A172 (cell line): Measurements from ENCODE around the gene CFAP52. TPM values are rescaled to one million over a fixed set of nuclear protein-coding genes. Genes with fewer than 3 reads are reported as not detected.
"Not testable (repeated sequence)": the region's sequence is repeated elsewhere in the genome, so short reads cannot be mapped to it uniquely, and the experiment has no call there.

ENCODE experiments used
- DNase-seq: peaks from one replicate; pipeline ENCODE4 v3.0.0-alpha.2; 2015; ENCODE audit warnings: low spot score
- total RNA-seq: library from RNA; depleted of rRNA; stranded (reverse); fragments of >200 nt; shearing (Covaris generic); gene quantifications from 2 replicates; pipeline ENCODE4 v1.2.3, GENCODE V29; 2014

The CFAP52 gene
- total RNA-seq, 1 experiment from 2014 or later = 3.4 TPM

DNA sequence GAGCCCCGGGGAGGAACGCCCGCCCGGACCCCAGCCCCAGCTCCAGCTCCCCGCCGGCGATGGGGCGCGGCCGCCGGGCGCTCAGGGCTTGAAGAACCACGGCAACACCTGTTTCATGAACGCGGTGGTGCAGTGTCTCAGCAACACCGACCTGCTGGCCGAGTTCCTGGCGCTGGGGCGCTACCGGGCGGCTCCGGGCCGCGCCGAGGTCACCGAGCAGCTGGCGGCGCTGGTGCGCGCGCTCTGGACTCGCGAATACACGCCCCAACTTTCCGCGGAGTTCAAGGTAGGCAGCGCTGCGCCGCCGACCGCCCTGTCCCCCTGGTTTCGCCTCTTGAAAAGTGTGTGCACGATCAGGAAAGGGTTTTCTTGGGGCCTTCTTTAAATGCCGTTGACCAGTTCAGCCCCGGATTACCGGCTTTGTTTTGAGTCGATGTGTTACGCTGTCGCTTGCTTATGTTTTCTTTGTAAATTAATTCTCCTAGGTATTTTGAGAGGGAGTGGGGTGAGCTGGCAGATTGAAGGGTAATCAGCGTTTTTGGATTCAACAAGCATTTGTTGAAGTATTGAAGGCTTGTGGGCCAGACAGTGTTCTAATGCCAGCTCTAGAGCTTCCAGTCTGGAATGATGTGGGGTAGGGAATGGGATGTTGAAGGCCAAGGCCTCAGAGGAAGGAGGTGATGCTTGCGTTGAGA is 69.6 kb downstream of the CFAP52 start:
- no peak for DNase-seq

DNA sequence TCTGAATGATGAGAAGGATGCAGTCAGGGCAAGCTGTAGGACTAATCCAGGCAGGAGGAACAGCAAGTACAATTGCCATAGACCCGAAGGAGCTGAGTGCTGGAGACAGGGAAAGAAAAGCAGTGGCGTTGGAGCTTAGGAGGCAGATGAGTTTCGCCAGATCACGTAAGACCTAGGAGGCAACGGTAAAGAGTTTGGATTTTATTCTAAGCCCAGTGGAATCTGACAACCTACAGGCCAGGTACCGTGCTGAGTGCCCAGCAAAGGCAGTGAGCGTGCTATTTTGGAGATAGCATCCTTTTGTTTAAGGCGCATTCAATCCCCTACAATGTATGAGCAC is 70.1 kb downstream of the CFAP52 start:
- DNase-seq = no peak

DNA sequence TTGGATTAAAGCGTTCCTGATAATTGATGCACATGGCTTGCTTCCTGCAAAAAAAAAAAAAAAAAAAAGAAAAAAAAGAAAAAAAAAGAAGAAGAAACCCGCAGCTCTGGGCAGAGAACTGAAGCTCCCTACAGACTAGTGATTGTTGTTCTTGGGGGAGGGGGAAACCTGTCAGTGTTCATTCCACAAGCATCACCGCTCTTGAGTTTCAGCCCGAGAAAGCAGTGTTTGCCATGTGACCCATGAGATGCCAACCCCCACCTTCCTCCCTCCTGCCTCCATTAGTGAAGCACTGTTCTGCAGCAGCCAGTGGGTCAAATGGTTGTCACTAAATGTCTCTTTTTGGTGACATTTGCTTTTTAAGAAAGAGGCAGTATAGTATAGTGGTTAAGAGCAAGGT is 70.6 kb downstream of the CFAP52 start:
- DNase-seq = no peak

DNA sequence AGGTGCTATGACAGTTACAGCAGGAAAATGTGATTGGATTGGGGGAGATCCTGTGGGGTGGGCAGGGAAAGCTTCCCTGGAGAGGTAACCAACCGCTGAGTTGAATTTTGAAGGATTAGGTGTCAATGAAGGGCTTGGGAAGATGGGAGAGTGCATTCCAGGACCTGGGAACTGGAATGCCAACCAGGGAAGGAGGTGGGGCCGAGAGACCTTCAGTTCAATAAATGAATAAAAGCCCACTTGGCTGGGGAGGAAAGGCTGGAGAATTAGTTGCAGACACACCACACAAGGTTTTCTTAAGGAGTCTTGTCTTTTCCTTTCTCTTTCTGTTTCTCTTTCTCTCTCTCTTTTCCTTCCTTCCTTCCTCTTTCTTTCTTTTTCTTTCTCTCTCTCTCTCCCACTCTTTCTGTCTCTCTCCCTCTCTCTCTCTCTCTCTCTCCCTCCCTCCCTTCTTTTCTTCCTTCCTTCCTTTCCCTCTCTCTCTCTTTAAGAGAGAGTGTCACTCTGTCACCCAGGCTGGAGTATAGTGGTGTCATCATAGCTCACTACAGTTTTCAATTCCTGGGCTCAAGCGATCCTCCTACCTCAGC is 72.2 kb downstream of the CFAP52 start:
- no peak for DNase-seq

DNA sequence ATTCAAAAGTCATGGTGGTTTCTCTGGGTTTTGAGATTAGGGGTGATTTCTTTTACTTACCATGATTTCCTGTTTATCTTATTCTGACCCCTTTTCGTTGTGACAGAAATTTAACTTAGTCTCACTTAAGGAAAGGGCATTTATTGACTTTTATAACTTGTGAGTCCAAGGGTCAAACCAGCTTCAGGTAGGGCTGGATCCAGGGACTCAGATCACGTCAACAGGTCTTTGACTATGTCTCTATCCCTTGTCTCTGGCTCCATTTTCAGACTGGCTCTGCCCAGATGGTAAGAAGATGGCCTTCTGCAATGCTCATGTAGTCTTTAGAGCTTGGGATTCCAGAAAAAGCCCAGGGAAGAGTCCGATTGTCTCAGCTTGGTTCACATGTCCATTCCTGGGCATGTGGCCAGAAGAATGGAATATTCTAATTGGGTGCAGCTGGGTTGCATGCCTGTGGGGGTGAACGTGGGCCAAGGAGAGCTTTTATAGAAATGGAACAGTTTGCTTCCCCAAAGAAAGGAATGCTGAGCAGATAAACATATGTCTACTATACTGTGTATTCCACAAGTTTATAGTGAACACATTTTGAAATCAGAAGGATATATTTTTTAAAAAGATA is 82.3 kb downstream of the CFAP52 start:
- peak; percentile 14 for DNase-seq

DNA sequence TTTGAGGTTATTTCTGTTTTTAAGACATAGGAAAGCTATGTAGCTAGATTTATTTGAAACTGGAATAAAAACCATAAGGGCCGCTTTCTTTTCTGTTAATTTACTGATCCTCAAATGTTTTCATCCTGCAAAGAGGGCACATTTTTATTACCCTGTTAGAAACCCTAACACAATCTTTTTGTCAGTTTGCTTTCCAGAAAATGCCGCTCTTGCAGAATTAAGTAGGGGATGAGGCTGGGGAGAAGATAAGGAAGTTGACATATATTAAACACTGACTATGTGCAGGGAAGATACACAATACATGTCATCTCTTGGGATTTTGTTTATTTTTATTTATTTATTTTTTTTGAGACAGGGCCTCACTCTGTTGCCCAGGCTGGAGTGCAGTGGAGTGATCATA is 84.6 kb downstream of the CFAP52 start:
- no peak for DNase-seq

DNA sequence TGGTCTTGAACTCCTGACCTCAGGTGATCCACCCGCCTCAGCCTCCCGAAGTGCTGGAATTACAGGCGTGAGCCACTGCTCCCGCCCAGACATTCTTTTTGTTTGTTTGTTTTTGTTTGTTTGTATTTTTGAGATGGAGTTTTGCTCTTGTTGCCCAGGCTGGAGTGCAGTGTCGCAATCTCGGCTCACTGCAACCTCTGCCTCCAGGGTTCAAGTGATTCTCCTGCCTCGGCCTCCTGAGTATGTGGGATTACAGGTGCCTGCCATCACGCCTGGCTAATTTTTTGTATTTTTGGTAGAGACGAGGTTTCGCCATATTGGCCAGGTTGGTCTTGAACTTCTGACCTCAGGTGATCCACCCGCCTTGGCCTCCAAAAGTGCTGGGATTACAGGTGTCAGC is 87.1 kb downstream of the CFAP52 start:
- not testable (repeated sequence) for DNase-seq

DNA sequence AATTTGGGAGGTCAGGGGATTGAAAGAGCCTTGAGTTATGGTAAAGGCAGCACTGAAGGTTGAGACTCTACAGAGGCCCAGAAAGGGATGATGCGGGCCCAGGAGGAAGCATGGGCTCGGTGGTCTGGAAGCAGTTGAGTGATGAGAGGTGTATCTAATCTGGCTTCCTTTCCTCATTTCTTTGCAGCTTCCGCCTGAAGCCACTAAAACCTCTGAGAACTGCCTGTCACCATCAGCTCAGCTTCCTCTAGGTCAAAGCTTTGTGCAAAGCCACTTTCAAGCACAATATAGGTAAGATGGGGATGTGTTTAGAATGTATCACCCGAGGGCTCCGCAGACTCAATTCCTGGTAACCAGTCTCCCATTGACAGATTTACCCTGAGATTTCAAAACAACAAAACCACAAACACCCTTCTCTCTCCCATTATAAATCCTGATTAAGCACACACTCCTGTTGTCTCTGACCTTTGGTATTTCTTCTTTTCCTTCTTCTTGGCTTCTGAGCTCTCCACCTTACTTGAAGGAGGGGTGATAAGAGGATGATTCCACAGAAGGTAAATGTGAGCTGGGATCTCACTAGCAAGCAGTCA is 90.1 kb downstream of the CFAP52 start:
- DNase-seq = no peak

DNA sequence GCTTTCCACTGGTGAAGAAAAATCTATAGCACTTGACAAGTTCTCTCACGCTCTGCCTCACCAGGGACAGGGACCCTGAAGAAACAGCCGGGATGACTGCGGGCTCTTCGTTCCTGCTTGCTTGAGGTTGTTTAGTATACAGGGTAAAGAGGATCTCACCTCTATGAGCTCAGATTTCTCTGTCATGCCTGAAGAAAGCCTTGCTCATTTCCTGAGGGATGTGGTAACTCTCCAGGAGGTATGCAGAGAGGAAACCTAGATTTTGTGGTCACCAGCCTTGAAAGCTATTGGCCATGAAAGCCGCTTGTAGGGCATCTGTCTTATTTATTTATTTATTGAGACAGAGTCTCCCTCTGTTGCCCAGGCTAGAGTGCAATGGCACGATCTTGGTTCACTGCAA is 92.1 kb downstream of the CFAP52 start:
- peak; percentile 93 for DNase-seq

DNA sequence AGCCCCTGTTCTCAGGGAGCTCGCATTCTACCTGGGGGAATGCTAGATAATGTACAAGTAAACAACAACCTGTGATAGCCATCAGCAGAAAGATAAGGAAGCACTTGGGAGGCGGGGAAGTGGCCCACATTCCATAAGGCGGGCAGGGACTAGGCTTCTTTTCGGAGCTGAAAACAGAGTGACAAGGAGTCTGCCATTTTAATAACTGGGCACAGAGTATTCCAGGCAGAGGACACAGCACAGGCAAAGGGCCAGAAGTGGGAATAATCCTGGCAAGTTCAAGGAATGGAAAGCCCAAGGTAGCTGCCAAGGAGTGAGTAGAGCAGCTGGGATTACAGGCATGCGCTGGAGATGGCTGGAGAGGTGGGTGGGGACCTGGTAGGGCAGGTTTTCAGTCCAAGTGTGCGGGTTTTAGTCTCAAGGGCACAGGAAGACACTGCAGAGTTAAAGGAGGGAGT is 93.1 kb downstream of the CFAP52 start:
- DNase-seq = no peak

DNA sequence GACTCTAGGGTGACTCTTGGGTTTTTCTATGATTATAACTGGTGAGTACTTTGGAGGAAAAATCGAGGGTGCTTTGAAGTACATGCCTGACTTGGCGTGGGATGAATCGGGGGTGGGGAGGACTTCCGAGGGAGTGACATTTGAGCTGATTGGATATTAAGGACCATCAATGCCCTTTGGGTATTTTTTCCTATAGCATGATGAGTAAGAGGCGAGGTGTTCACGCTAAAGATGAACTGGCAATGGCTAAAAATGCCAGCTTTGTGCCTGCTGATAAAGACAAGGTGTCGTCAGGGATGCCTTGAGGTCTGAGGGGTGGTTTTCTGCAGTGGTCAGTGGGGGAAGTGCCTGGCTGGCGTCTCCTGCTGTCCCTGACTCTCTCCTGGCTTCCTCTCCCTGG is 94.2 kb downstream of the CFAP52 start:
- DNase-seq = no peak

DNA sequence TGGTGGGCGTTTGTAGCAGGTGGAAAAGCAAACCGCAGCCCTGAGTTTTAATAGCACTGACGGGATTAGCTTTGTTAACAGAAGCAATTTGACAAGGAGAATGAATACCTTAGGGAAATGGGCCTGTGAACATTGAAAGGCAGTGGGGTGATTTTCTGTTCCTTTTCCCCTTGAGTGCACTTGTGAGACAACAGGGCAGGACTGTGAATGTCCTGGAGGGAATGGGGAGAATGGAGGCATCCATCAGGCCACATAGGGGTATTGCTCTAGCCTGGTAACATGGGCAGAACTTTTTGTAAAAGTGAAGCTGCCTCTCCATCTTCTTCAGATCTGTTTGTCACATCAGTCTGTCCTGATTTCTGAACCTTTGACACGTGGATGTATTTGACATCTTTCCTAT is 95.1 kb downstream of the CFAP52 start:
- no peak for DNase-seq

DNA sequence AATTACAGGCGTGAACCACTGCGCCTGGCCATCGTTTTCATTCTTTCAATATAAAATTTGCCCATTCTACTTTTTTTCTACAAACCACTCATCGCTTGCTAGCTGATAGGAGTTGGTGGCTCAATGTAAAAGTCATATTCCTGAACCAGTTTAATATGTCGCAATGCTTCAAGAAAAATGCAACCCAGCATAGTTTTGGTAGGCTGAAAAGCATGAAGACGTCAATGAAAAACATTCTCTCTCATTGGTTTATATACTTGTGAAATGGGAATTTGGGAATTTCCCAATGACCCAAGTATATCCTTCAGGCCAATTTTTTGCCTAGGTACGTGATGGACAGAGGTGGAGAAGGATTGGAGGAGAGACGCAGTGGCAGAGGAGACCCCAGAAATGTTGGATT is 95.8 kb downstream of the CFAP52 start:
- DNase-seq = no peak

DNA sequence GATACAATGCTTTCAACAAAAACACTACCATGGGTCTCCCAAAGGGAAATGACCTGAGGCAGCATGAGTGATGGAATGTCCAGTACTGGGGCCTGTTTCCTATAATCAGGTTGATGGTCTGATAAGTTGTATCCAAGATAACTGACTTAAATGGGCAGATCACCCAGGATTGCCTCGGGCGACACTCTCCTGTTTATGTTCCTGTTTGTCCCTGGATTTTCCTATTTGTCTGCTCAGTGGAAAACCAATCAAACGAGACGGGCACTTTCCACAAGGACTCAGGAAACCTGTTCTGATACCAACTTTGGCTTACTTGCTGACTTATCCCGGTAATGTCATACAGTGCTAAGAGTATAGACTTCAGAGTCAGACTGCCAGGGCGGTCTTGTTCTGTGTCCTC is 96.2 kb downstream of the CFAP52 start:
- no peak for DNase-seq

DNA sequence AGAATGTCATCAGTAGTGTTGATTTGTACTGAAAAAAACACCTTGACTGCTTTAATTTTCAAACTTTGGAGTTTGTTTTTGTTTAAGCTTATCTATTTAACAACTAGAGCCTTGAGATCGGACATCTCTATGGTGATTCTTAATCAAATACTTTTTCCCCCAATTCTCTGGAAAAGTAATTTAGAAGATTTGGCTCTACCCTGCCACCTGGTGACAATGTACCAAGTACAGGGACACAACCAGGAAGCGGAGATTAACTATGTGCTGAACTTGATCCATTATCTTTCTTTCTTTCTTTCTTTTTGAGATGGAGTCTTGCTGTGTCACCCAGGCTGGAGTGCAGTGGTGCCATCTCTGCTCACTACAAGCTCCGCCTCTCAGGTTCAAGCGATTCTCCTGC is 99.6 kb downstream of the CFAP52 start:
- DNase-seq = peak; percentile 16

DNA sequence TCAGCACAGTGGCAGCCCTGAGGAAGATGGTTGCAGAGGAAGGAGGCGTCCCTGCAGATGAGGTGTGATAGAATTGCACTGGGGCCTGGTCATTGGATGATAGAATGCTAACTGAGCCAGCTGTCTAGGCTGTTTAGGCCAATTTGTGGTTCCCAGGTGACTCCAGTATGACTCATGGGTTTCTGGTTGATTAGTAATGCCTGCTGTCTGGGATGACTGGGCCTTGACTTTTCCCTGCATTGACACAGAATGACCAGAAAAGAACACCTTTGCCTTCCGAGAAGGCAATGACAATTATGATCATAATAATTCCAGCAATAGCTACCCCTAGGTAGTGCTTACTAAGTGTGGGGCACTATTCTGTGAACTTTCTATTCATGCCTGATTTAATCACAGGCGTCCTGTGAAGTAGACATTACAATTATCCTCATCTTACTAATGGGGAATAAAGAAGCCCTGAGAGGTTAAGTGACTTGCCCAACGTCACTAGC is 100.4 kb downstream of the CFAP52 start:
- DNase-seq = peak; percentile 99

DNA sequence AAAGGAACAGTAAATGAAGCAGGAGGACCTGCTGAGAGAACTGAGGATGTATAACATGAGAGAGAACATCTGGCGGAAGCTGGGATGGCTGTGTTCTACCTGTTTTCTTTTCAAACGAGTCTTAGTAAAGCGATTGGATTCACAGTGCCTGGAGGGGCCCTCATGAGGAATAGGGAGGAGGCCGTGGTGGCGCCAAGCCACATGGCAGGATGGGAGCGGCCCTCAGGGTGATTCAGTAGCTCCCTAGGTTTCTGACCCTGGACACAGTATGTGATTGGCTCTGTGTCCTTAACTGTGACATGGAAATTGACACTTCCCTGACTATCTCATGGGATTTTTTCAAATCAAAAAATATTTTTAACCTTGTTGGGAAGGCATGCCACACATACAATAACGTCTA is 101.0 kb downstream of the CFAP52 start:
- peak; percentile 42 for DNase-seq

DNA sequence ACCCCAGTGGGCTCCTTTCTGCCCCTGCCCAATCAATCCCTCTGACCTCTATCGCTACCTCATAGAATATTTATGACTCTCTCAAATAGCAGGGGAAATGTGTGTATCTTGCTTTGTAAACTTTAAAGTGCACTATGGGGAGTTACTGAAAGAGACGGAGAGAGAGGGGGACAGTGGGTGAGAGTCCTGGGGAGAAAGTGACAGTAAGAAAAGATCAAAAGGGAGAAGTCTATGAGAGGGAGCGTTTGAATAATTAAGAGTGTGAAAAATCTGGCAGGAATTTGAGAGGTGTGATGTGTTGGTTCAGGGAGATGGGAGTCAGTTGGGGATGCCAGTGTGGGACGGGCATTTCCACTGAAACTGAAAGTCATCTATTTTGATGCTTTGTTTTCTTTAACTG is 101.5 kb downstream of the CFAP52 start:
- DNase-seq = no peak

DNA sequence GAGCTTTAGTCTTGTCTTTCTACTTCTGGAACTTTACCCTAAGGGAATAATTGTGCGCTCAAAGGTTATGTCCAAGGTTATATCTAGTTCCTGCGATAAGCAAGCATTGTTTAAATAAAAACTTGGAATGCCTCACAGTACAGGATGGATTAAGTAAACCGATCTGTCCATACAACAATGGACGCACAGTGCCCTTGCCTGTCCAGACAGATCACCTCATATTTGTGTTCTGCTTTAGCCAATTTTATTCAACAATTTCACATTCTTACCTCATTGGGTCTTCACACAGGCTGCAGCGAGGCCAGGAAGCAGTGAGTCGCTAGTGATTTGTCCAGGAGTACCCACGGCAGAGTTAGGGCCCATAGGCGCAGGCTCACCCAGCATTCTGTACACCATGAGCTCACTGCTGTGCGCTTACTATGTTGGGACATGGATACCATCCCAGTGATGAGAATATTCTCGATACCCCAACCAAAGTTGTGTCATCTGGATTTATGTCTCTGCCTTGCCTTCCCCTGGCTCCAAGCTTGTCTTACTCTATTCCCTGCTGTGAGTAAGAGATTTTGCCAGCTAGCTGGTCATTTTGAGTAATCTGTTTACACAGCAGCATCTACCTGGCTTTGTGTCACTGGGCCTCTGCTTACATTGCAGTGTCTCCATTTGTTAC is 108.6 kb downstream of the CFAP52 start:
- DNase-seq = peak; percentile 65
